SK-N-SH (cell line): ENCODE results near the gene ELN. TPM values are rescaled to one million over a fixed set of nuclear protein-coding genes. Genes with fewer than 3 reads are reported as not detected.
A peak's percentile ranks its signal among the peaks of the same experiment; 100 is the strongest.

Source experiments
- CTCF ChIA-PET: fragments of 300-600, 350-600 bp; formaldehyde crosslinking; extraction: SDS; loops from one replicate; lab custom pipeline; 2021; lab: Yijun Ruan, JAX
- POLR2A ChIA-PET: fragments of 350-600 bp; sonication (Branson Sonifier 250); formaldehyde crosslinking; extraction: SDS; loops from one replicate; lab custom pipeline; 2020; ENCODE audit warnings: antibody characterized with exemption, inconsistent platforms; lab: Yijun Ruan, JAX
- DNase-seq: peaks from one replicate; pipeline ENCODE4 v3.0.0; 2012
- H2AFZ ChIP-seq: fragments of 200-600 bp; sonication (generic); 2 replicates; pipeline ENCODE4 v1.8.1; 2016; ENCODE audit warnings: antibody characterized with exemption, mild to moderate bottlenecking, low read depth
- H3F3A ChIP-seq: fragments of 200-600 bp; sonication (generic); replicated peaks from 2 replicates; pipeline ENCODE3; 2016; ENCODE audit warnings: antibody characterized with exemption, mild to moderate bottlenecking; ENCODE audit not compliant: insufficient read depth
- H3K27ac ChIP-seq, 2 experiments: fragments of 200-500 bp in 1 of 2; fragments of 200-600 bp in 1 of 2; sonication (Bioruptor generic) in 1 of 2; sonication (generic), shearing (Covaris generic) in 1 of 2; 2 replicates each; pipeline versions ENCODE4 v1.5.1 to v1.6.1; 2014 to 2016; ENCODE audit warnings: low read depth in 2 of 2, inconsistent platforms in 1 of 2, low read length in 1 of 2, mild to moderate bottlenecking in 1 of 2, mixed read lengths in 1 of 2
- H3K27me3 ChIP-seq: fragments of 200-600 bp; sonication (generic), shearing (Covaris generic); 2 replicates; pipeline ENCODE4 v1.6.1; 2016; ENCODE audit warnings: mixed run types; ENCODE audit not compliant: insufficient read depth
- H3K36me3 ChIP-seq, 2 experiments: fragments of 200-500 bp in 1 of 2; fragments of 200-600 bp in 1 of 2; sonication (Bioruptor generic) in 1 of 2; sonication (generic) in 1 of 2; replicated peaks in 1 of 2; 2 replicates each; pipeline versions ENCODE3 to v1.5.1; 2014 to 2016; ENCODE audit warnings: low read length in 1 of 2, mild to moderate bottlenecking in 1 of 2; ENCODE audit not compliant: insufficient read depth in 2 of 2, control insufficient read depth in 1 of 2
- H3K4me1 ChIP-seq, 2 experiments: fragments of 200-500 bp in 1 of 2; fragments of 200-600 bp in 1 of 2; sonication (Bioruptor generic) in 1 of 2; sonication (generic), shearing (Covaris generic) in 1 of 2; 2 replicates each; pipeline versions ENCODE4 v1.5.1 to v1.6.1; 2014 to 2016; ENCODE audit warnings: low read depth in 1 of 2, low read length in 1 of 2, mixed run types in 1 of 2; ENCODE audit not compliant: insufficient read depth in 2 of 2, control insufficient read depth in 1 of 2
- H3K4me2 ChIP-seq: fragments of 200-600 bp; sonication (generic), shearing (Covaris generic); 2 replicates; pipeline ENCODE4 v1.6.1; 2017; ENCODE audit warnings: mixed run types
- H3K4me3 ChIP-seq, 2 experiments: fragments of 200-500 bp in 1 of 2; fragments of 200-600 bp in 1 of 2; sonication (Bioruptor generic) in 1 of 2; sonication (generic), shearing (Covaris generic) in 1 of 2; 2 replicates each; pipeline versions ENCODE4 v1.5.1 to v1.8.1; 2014 to 2016; ENCODE audit warnings: low read depth in 2 of 2, inconsistent platforms in 1 of 2, low read length in 1 of 2, mild to moderate bottlenecking in 1 of 2, mixed read lengths in 1 of 2, moderate library complexity in 1 of 2
- H3K79me2 ChIP-seq: fragments of 200-600 bp; sonication (generic); 2 replicates; pipeline ENCODE4 v1.8.1; 2017; ENCODE audit warnings: mild to moderate bottlenecking; ENCODE audit not compliant: insufficient read depth
- H3K9ac ChIP-seq: fragments of 200-600 bp; sonication (generic); 2 replicates; pipeline ENCODE4 v1.6.1; 2017; ENCODE audit warnings: mixed run types
- H3K9me2 ChIP-seq: fragments of 200-600 bp; sonication (generic); 2 replicates; pipeline ENCODE4 v1.6.1; 2017; ENCODE audit warnings: mixed run types
- H3K9me3 ChIP-seq: fragments of 200-600 bp; sonication (generic); 2 replicates; pipeline ENCODE4 v1.6.1; 2017; ENCODE audit warnings: mixed run types, mild to moderate bottlenecking, moderate library complexity
- H4K20me1 ChIP-seq: fragments of 200-600 bp; sonication (generic); 2 replicates; pipeline ENCODE4 v1.6.1; 2017; ENCODE audit warnings: mild to moderate bottlenecking, mixed run types; ENCODE audit not compliant: insufficient read depth
- CHD2 ChIP-seq: fragments of 150-350 bp; IDR thresholded peaks from 2 replicates; pipeline ENCODE4 v1.6.1; 2018; ENCODE audit warnings: low read length; ENCODE audit not compliant: partially characterized antibody
- CTCF ChIP-seq: fragments of 200-600 bp; sonication (generic); IDR thresholded peaks from 2 replicates; pipeline ENCODE4 v1.6.1; 2017; ENCODE audit warnings: antibody characterized with exemption, mild to moderate bottlenecking, moderate library complexity
- EP300 ChIP-seq, 2 experiments: IDR thresholded peaks; 2 replicates each; pipeline versions ENCODE4 v1.4.0 to v1.6.1; 2012; ENCODE audit warnings: borderline replicate concordance in 1 of 2, low read depth in 1 of 2, low read length in 1 of 2
- EZH2phosphoT487 ChIP-seq: fragments of 200-600 bp; sonication (generic); IDR thresholded peaks from 2 replicates; pipeline ENCODE4 v1.6.1; 2017; ENCODE audit warnings: low read depth, mixed run types, mild to moderate bottlenecking, antibody characterized with exemption, moderate library complexity, borderline replicate concordance
- FOXJ3 ChIP-seq: sonication (generic); formaldehyde crosslinking; IDR thresholded peaks from 2 replicates; pipeline ENCODE4 v1.5.1; 2020; ENCODE audit warnings: mild to moderate bottlenecking, missing genetic modification reagents
- FOXM1 ChIP-seq: IDR thresholded peaks from 2 replicates; pipeline ENCODE4 v1.4.0; 2012; ENCODE audit warnings: low read depth, mild to moderate bottlenecking
- GABPA ChIP-seq: IDR thresholded peaks from 2 replicates; pipeline ENCODE4 v1.4.0; 2012; ENCODE audit warnings: low read depth, mild to moderate bottlenecking
- IRF3 ChIP-seq: fragments of 150-350 bp; IDR thresholded peaks from 2 replicates; pipeline ENCODE4 v1.6.1; 2016; ENCODE audit warnings: mild to moderate bottlenecking, low read depth, low read length
- JUND ChIP-seq: IDR thresholded peaks from 2 replicates; pipeline ENCODE4 v1.4.0; 2012
- MXI1 ChIP-seq: IDR thresholded peaks from 2 replicates; pipeline ENCODE4 v1.6.1; 2012; ENCODE audit warnings: mild to moderate bottlenecking, low read depth, low read length, improper control_type of control experiment
- NFIC ChIP-seq: IDR thresholded peaks from 2 replicates; pipeline ENCODE4 v1.4.0; 2012; ENCODE audit warnings: borderline replicate concordance
- PBX3 ChIP-seq: IDR thresholded peaks from 2 replicates; pipeline ENCODE4; 2012
- POLR2AphosphoS5 ChIP-seq: IDR thresholded peaks from 2 replicates; pipeline ENCODE4 v1.6.1; 2012; ENCODE audit warnings: low read depth, low read length
- REST ChIP-seq: IDR thresholded peaks from 2 replicates; pipeline ENCODE4 v1.6.1; 2012; ENCODE audit warnings: mild to moderate bottlenecking, low read depth, low read length, moderate library complexity
- TAF1 ChIP-seq: IDR thresholded peaks from 2 replicates; pipeline ENCODE4 v1.6.1; 2012; ENCODE audit warnings: low read depth, mild to moderate bottlenecking, low read length, moderate library complexity, borderline replicate concordance
- TCF12 ChIP-seq: IDR thresholded peaks from 2 replicates; pipeline ENCODE4 v1.4.0; 2012
- WGBS: methylation state at CpG from one replicate; pipeline ENCODE4 v1.1.6; 2017; ENCODE audit warnings: low lambda C conversion rate; 5-methylcytosine and 5-hydroxymethylcytosine counted together
- polyA plus RNA-seq, 3 experiments: library from polyadenylated mRNA; depleted of rRNA; stranded (reverse); fragments of >200 nt; gene quantifications; 2 replicates each; pipeline ENCODE4 v1.2.3, GENCODE V29; 2012

The ELN gene
- polyA plus RNA-seq, 1 of the 3 experiments (the other 2 are of a cell fraction): 12.5 TPM

DNA sequence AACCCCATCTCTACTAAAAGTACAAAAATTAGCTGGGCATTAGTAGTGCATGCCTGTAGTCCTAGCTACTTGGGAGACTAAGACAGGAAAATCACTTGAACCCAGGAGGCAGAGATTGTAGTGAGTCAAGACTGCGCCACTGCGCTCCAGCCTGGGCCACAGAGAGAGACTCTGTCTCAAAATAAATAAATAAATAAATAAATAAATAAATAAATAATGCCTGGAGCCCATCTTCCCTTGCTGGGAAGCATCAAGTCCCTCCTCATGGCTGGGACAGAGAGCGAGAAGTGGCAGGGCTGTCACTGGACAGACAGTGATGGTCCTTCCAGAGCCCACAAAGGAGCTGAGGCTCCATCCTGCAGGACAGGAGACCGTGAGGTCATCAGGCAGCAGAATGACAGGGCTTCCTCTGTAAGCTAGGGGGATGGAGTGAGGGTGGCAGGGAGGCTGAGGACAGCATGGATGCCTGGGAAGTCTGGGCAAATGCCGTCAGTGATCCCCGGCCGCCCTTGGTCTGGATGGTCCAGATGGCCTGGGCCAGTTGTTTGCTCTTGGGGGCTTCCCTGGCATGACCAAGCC is 36.4 kb upstream of the ELN start (continued):
- TF ChIP-seq PBX3 (no peak), TCF12 (no peak), NFIC (no peak)
- TF ChIP-seq, all 33 proteins: peak for 0

DNA sequence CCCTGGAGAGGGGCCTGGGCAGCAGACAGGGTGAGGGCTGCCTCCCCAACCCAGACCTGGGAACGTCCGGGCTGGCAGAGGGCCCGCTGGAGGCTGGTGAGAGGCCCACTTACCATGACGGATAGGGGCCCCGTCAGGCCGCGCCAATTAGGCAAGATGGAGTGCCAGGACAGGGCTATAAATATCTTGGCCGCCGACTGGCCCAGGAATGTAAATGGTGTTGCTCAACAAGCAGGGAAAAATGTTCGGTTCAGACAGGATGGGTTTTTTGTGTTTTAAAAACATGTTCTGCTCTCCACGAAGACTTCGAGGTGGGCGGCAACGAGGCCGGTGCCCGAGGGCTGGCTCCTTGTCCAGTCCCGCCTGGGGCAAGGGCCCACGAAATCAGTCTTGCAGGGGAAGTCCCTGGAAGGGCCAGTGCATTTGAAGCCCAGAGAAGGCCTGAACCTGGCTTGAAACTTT is 35.8 kb upstream of the ELN start:
- TF ChIP-seq EP300 (IDR thresholded peaks at IDR 0.05; ENCODE audit: borderline replicate concordance in 1 of 2, low read depth in 1 of 2, low read length in 1 of 2) (no peak), FOXM1 (no peak), EZH2phosphoT487 (no peak), JUND (no peak), PBX3 (peak; percentile 69), FOXJ3 (CRISPR knock-in tag) (no peak), TCF12 (no peak), TAF1 (no peak), POLR2AphosphoS5 (no peak), NFIC (0 out of 2 replicates have a peak, but pooled peaks have one; percentile 17)
- no peaks in the 10 kb centered on the region for H3K79me2 ChIP-seq
- no peaks in the 10 kb centered on the region; the same call in 1 of the 2 replicates for H3K9me3 ChIP-seq
- no peaks in the 10 kb centered on the region for H3K9me2 ChIP-seq
- 68% methylated on average over 18 of the region's 18 CpGs for WGBS
- no peaks in the 10 kb centered on the region for H3K27me3 ChIP-seq
- peaks cover 7% of the 10 kb centered on the region for H3F3A ChIP-seq
- H2AFZ ChIP-seq: peak overlapping the region; percentile 30; the same call in 1 of the 2 replicates
- H3K27ac ChIP-seq: no peak overlapping the region; a peak in 1 of 4 replicates
- H3K36me3 ChIP-seq: no peaks in the 10 kb centered on the region
- no peaks in the 10 kb centered on the region; a peak in 1 of 4 replicates for H3K4me1 ChIP-seq
- ChIA-PET POLR2A (no interaction called here), CTCF (no interaction called here)
- H3K4me2 ChIP-seq: no peak overlapping the region
- no peak for DNase-seq
- H3K9ac ChIP-seq: no peak overlapping the region
- H4K20me1 ChIP-seq: no peaks in the 10 kb centered on the region
- H3K4me3 ChIP-seq: no peak overlapping the region

- peaks cover 7% of the 10 kb centered on the region for H3F3A ChIP-seq
- H3K79me2 ChIP-seq: no peaks in the 10 kb centered on the region
- 94% methylated on average over 7 of the region's 7 CpGs for WGBS
- no peaks in the 10 kb centered on the region for H3K36me3 ChIP-seq
- H3K4me2 ChIP-seq: no peak overlapping the region
- CTCF ChIA-PET: no interaction called here
- no peak overlapping the region for H3K4me3 ChIP-seq
- H3K9ac ChIP-seq: no peak overlapping the region
- DNase-seq: no peak
- POLR2A ChIA-PET: no interaction called here
- no peaks in the 10 kb centered on the region; the same call in 1 of the 2 replicates for H3K9me3 ChIP-seq
- H3K27me3 ChIP-seq: no peaks in the 10 kb centered on the region
- no peak overlapping the region for H2AFZ ChIP-seq
- H3K27ac ChIP-seq: no peak overlapping the region
- no peaks in the 10 kb centered on the region; a peak in 1 of 4 replicates for H3K4me1 ChIP-seq
- H4K20me1 ChIP-seq: no peaks in the 10 kb centered on the region
- H3K9me2 ChIP-seq: no peaks in the 10 kb centered on the region
- no peak for TF ChIP-seq REST
- no peak for TF ChIP-seq IRF3
- no peak for TF ChIP-seq CTCF
- no peak for TF ChIP-seq TAF1
- no peak for TF ChIP-seq CHD2
- TF ChIP-seq GABPA: no peak
- TF ChIP-seq MXI1: no peak
These were observed 34.0 kb upstream of the ELN start for GRCh38 chr7:73994023-73994422.
